ENCODE data around the gene CCT5.

The CCT5 gene

DNA sequence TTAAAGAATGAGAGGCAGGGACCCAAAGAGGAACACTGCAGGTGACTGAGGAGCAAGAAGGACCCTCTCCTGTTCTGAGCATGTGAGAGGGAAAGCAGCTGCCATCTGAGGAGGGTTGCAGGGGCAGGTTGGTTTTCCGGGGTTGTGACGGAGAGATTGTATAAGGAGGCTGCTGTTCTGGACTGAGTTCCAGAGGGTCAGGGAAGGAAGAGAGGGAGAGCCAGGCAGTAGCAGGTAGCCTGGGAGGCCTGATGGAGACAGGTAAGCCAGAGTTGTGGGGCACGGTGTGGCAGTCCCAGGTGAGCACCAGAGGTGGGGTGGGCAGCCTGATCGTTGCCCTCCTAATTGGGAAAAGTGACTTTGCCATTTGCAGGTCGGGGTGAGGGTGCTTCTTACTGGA, 9.8 kb downstream of the CCT5 start:
- no peak overlapping the region for H3K4me3 ChIP-seq (ENCODE audit: low read depth, low read length)
- ChIA-PET POLR2A (no interaction called here), CTCF (interaction anchor here (1.0 kb wide), 1 partner anchor 24 kb away, joined by 3 read pairs; no protein-coding TSS in a partner anchor)
- TF ChIP-seq, protein P1, sequence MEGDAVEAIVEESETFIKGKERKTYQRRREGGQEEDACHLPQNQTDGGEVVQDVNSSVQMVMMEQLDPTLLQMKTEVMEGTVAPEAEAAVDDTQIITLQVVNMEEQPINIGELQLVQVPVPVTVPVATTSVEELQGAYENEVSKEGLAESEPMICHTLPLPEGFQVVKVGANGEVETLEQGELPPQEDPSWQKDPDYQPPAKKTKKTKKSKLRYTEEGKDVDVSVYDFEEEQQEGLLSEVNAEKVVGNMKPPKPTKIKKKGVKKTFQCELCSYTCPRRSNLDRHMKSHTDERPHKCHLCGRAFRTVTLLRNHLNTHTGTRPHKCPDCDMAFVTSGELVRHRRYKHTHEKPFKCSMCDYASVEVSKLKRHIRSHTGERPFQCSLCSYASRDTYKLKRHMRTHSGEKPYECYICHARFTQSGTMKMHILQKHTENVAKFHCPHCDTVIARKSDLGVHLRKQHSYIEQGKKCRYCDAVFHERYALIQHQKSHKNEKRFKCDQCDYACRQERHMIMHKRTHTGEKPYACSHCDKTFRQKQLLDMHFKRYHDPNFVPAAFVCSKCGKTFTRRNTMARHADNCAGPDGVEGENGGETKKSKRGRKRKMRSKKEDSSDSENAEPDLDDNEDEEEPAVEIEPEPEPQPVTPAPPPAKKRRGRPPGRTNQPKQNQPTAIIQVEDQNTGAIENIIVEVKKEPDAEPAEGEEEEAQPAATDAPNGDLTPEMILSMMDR (IDR thresholded peaks at IDR 0.05; ENCODE audit: insufficient read depth, low read length, missing control alignments) = no peak
- no peak for DNase-seq (ENCODE audit: low read depth, low spot score)

DNA sequence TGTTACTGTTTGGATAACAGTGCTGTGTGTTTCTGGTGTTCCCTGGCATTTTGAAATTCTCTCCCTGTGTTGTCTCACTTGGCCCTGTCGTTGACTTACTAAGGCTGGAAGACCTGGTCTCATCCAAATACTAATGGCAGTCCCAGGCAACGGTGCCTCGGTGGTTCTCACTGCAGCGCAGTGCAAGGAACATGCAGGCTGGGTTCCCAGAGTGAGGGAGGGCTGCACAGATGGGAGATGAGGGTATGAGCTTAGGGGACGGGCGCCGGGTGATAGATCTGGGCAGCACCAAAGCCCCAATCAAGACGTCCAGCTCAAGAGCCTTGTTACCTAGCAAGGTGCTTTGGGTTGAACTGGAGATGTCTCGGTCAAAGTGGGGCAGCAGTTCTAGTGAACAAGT, 11.0 kb downstream of the CCT5 start:
- DNase-seq (ENCODE audit: low read depth, low spot score) = no peak
- CTCF ChIA-PET = interaction anchor here (0.9 to 1.4 kb wide), 2 partner anchors 23 to 162 kb away, joined by 3 to 4 read pairs; no protein-coding TSS in a partner anchor
- POLR2A ChIA-PET = no interaction called here
- H3K4me3 ChIP-seq (ENCODE audit: low read depth, low read length) = no peak overlapping the region
- TF ChIP-seq, protein P1 (IDR thresholded peaks at IDR 0.05; ENCODE audit: insufficient read depth, low read length, missing control alignments) = no peak

DNA sequence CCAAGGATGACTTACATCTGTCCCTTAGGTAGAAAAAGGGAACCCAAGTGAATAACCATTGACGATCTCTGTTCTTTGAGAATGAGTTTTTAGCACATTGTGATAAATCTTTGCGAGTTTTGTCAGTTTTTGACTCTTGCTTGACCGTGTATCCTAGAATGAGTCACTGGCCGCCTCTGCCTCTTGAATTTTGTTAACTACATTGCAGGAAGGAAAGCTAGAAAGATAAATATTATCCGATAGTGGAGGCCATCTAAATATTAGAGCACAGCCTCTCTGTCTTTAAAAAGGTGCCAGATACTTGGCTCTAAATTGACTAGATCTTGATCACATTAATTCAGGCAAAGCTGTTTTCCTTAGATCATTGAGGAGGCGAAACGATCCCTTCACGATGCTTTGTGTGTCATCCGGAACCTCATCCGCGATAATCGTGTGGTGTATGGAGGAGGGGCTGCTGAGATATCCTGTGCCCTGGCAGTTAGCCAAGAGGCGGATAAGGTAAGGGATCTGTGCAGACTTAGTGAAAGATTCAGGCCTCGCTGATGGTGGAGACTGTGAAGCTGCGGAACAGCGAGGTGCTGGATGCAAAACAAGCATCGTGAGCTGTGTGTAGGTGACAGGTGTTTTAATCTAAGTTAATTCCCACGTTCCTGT, 12.2 kb downstream of the CCT5 start:
- TF ChIP-seq, protein P1 (IDR thresholded peaks at IDR 0.05; ENCODE audit: insufficient read depth, low read length, missing control alignments) = no peak
- no peak for DNase-seq (ENCODE audit: low read depth, low spot score)
- H3K4me3 ChIP-seq (ENCODE audit: low read depth, low read length) = no peak overlapping the region
- CTCF ChIA-PET = interaction anchor here (4.2 kb wide), 1 partner anchor 22 kb away, joined by 21 read pairs; no protein-coding TSS in a partner anchor
- POLR2A ChIA-PET = no interaction called here

DNA sequence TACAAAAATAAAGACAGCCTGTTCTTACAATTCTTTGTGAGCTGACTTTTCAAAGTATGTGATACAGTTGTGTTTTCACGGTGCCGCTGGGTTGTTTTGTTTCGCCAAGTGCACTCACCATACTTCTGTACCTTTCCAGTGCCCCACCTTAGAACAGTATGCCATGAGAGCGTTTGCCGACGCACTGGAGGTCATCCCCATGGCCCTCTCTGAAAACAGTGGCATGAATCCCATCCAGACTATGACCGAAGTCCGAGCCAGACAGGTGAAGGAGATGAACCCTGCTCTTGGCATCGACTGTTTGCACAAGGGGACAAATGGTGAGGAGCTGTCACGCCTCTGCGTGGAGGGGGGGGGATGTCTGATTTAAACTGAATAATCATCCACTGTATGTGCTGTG, 12.9 kb downstream of the CCT5 start:
- ChIA-PET CTCF (interaction anchor here (4.2 kb wide), 1 partner anchor 21 kb away, joined by 21 read pairs; no protein-coding TSS in a partner anchor), POLR2A (no interaction called here)
- TF ChIP-seq, protein P1 (IDR thresholded peaks at IDR 0.05; ENCODE audit: insufficient read depth, low read length, missing control alignments) = no peak

DNA sequence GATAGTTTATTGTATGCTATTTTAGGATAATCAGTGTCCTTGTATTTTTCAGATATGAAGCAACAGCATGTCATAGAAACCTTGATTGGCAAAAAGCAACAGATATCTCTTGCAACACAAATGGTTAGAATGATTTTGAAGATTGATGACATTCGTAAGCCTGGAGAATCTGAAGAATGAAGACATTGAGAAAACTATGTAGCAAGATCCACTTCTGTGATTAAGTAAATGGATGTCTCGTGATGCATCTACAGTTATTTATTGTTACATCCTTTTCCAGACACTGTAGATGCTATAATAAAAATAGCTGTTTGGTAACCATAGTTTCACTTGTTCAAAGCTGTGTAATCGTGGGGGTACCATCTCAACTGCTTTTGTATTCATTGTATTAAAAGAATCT, 14.5 kb downstream of the CCT5 start:
- POLR2A ChIA-PET = interaction anchor here (0.6 kb wide), 1 partner anchor 110 kb away, joined by 5 read pairs; no protein-coding TSS in a partner anchor
- CTCF ChIA-PET = interaction anchor here (4.2 kb wide), 1 partner anchor 19 kb away, joined by 21 read pairs; no protein-coding TSS in a partner anchor
- peak; percentile 44 for DNase-seq (ENCODE audit: low read depth, low spot score)
- no peak overlapping the region for H3K4me3 ChIP-seq (ENCODE audit: low read depth, low read length)
- TF ChIP-seq, protein P1 (IDR thresholded peaks at IDR 0.05; ENCODE audit: insufficient read depth, low read length, missing control alignments) = no peak

More for the DNA sequence above, 12.9 kb downstream of the CCT5 start:
- no peak for DNase-seq (ENCODE audit: low read depth, low spot score)
- H3K4me3 ChIP-seq (ENCODE audit: low read depth, low read length) = no peak overlapping the region

DNA sequence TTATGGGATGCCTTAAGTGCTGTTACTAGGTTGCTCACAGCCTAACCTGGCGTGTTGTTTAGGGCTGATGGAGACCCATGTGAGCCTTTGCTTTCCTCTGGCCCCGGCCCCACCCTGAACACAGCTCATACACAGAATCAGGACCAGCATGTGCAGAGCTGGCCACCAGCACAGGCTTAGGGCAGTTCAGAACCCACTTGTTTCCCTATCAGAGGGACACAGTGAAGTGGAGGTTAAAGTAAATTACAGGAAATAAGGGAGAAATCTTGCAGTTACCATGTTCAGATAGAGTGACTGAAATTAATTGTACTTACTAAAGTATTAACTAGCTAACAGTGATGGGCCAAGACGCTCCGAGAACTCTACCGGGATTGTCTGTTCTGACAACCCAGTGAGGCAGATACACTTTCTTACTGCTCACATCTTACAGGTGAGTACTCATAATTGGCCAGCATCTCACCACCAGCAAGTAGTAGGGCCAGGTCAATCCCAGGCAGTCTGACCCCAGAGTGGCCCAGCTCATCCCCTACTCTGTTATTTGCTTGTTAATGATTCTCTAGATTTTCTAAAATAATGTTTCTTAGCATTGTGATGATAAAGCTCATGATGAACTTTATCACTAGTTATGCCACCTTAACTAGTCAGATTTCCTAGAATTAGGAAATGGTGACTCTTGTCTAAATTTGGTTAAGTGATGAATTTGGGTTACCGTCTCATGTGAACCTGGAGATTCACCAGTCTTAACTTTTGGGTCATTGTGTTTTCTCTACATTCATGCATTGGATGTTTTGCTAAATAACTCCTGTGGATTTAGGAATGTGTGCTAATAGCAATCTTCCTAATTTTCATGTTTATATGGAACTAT, 15.4 kb downstream of the CCT5 start:
- TF ChIP-seq, protein P1 (IDR thresholded peaks at IDR 0.05; ENCODE audit: insufficient read depth, low read length, missing control alignments) = no peak
- DNase-seq (ENCODE audit: low read depth, low spot score) = no peak
- H3K4me3 ChIP-seq (ENCODE audit: low read depth, low read length) = no peak overlapping the region
- POLR2A ChIA-PET = no interaction called here
- CTCF ChIA-PET = interaction anchor here (1.3 to 4.2 kb wide), 2 partner anchors 10 to 19 kb away, joined by 3 to 21 read pairs; no protein-coding TSS in a partner anchor
